Fibroblast of lung (primary cell): ENCODE measurements around the gene SMC6.

Experiments used
- CTCF ChIP-seq, 2 donors: IDR thresholded peaks in 1 of 2; conservative IDR thresholded peaks in 1 of 2; 1 replicate in 1 of 2; 2 replicates in 1 of 2; pipeline ENCODE4 v1.5.1; 2011 to 2012; ENCODE audit warnings: low read length in 2 of 2, control low read depth in 1 of 2, inconsistent platforms in 1 of 2, low read depth in 1 of 2, mild to moderate bottlenecking in 1 of 2
- EZH2 ChIP-seq: IDR thresholded peaks from 2 replicates; pipeline ENCODE4 v1.5.1; 2012; ENCODE audit warnings: low read length, control low read depth, mild to moderate bottlenecking; ENCODE audit errors: missing control alignments

GRCh38 chr2:17791817-17792130 is 38.2 kb upstream of the SMC6 start:
- no peak for TF ChIP-seq CTCF (conservative IDR thresholded peaks at IDR 0.05 in 1 of 2, IDR thresholded peaks at IDR 0.05 in 1 of 2; ENCODE audit: low read depth in 1 of 2, low read length in 2 of 2)
- TF ChIP-seq EZH2, result no peak
